Caco-2 (cell line): ENCODE data around the gene TSHZ2. TPM values are rescaled to one million over a fixed set of nuclear protein-coding genes. Genes with fewer than 3 reads are reported as not detected.

Experiments used
- BruUV-seq: library from RNA; stranded (reverse); fragments of 400-500 nt; replicated peaks from 2 replicates; lab custom pipeline; 2021; lab: Mats Ljungman, UMichigan
- CTCF ChIA-PET: fragments of 300-600 bp; sonication (Branson Sonifier 250); formaldehyde crosslinking; loops from one replicate; lab custom pipeline; 2022; ENCODE audit warnings: antibody characterized with exemption; lab: Charles Lee
- POLR2A ChIA-PET: fragments of 300-600 bp; sonication (Branson Sonifier 250); formaldehyde crosslinking; loops from one replicate; lab custom pipeline; 2022; ENCODE audit warnings: antibody characterized with exemption; lab: Charles Lee
- DNase-seq, 2 experiments: peaks; one replicate each; pipeline versions ENCODE4 v3.0.0 to v3.0.0-alpha.2; 2020 to 2022
- H3K27me3 ChIP-seq: replicated peaks from 2 replicates; pipeline ENCODE4 v1.6.0; 2011; ENCODE audit warnings: low read length; ENCODE audit not compliant: control insufficient read depth, insufficient read depth
- H3K36me3 ChIP-seq: 2 replicates; pipeline ENCODE4 v1.5.1; 2011; ENCODE audit warnings: low read length; ENCODE audit not compliant: control insufficient read depth, insufficient read depth
- H3K4me1 ChIP-seq: fragments of 250-450 bp; sonication (Bioruptor Pico); 2 replicates; pipeline ENCODE4 v1.5.1; 2020; ENCODE audit warnings: mild to moderate bottlenecking
- H3K4me3 ChIP-seq: 2 replicates; pipeline ENCODE4 v1.5.1; 2011; ENCODE audit warnings: low read depth, mild to moderate bottlenecking, control low read depth, low read length
- H3K9me3 ChIP-seq: fragments of 250-450 bp; sonication (Bioruptor Pico); 2 replicates; pipeline ENCODE4 v1.5.1; 2020; ENCODE audit warnings: mild to moderate bottlenecking, moderate library complexity
- H3K27ac Mint-ChIP-seq: one replicate; pipeline ENCODE4 v1.8.0; 2022; ENCODE audit warnings: mixed read lengths; ENCODE audit not compliant: unreplicated experiment
- H3K27me3 Mint-ChIP-seq: one replicate; pipeline ENCODE4 v1.8.0; 2022; ENCODE audit warnings: mixed read lengths; ENCODE audit not compliant: insufficient read depth, unreplicated experiment
- H3K36me3 Mint-ChIP-seq: one replicate; pipeline ENCODE4 v1.8.0; 2022; ENCODE audit warnings: mild to moderate bottlenecking, mixed read lengths; ENCODE audit not compliant: insufficient read depth, unreplicated experiment
- H3K4me1 Mint-ChIP-seq: one replicate; pipeline ENCODE4 v1.8.0; 2022; ENCODE audit warnings: low read depth, mixed read lengths; ENCODE audit not compliant: unreplicated experiment
- H3K4me3 Mint-ChIP-seq: one replicate; pipeline ENCODE4 v1.8.0; 2022; ENCODE audit warnings: mild to moderate bottlenecking, moderate library complexity, mixed read lengths; ENCODE audit not compliant: unreplicated experiment
- H3K9me3 Mint-ChIP-seq: one replicate; pipeline ENCODE4 v1.8.0; 2022; ENCODE audit warnings: mixed read lengths; ENCODE audit not compliant: unreplicated experiment
- intact Hi-C: fragments of 100-400 bp; cut with micrococcal nuclease; formaldehyde crosslinking; loops from one replicate; pipeline ENCODE4 v1.10.0; 2022; ENCODE audit not compliant: unreplicated experiment
- total RNA-seq: library from RNA; stranded (reverse); gene quantifications from 2 replicates; pipeline ENCODE4 v1.2.3, GENCODE V29; 2022
- TF ChIP-seq, protein P1 (sequence below), 2 experiments: fragments of 200-600 bp in 1 of 2; IDR thresholded peaks; 1 replicate in 1 of 2; 2 replicates in 1 of 2; pipeline versions ENCODE4 v1.5.1 to v1.8.0; 2011 to 2022; ENCODE audit warnings: antibody characterized with exemption in 1 of 2, control low read depth in 1 of 2, inconsistent platforms in 1 of 2, low read depth in 1 of 2, low read length in 1 of 2, mild to moderate bottlenecking in 1 of 2, moderate library complexity in 1 of 2; ENCODE audit not compliant: insufficient read depth in 1 of 2, severe bottlenecking in 1 of 2, unreplicated experiment in 1 of 2

The TSHZ2 gene
- total RNA-seq, 1 experiment from 2014 or later = 0.07 TPM

DNA sequence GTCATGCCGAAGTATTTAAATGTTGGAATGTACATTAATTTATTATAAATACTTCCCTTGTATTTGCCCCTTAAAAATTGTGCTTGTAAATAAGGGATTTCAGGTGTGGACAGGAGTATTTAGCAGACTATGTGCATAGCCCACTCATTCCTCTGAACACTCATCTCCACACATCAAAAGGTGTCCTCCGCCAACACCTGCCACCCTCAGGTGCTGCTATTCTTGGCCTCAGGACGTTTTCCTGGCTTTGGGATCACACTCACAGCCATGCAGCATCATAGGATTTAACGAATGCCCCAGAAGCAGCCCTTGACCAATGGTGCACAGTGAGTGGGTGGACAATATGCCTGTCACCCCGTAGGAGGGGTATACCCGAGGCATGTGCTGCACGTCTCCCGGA lies 390.6 kb downstream of the TSHZ2 start:
- no peaks in the 10 kb centered on the region for H3K4me1 Mint-ChIP-seq
- BruUV-seq = no TSS peak
- no peaks in the 10 kb centered on the region for H3K27me3 ChIP-seq

DNA sequence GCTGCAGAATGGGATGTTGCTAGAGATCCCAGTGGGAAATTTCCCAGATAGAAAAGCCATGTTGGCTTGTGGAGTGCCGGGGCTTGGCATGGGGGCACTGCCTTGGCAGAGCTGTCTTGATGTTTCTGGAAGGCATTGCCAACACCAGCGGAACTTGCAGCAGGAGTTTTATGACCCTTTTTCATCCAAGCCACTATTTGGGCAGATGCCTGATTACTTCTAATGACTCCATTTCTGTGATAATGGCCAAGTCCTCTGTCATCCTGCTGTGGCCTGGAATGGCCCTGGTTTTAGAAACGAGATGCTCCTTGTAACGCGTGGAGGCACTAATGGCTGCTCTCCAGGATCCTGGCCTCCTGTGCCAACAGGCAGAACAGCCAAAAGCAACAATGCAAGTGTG lies 392.5 kb downstream of the TSHZ2 start:
- Histone ChIP-seq H3K9me3 (no peaks in the 10 kb centered on the region), H3K4me3 (no peak overlapping the region), H3K4me1 (no peaks in the 10 kb centered on the region), H3K36me3 (no peaks in the 10 kb centered on the region), H3K27me3 (no peaks in the 10 kb centered on the region)
- H3K9me3 Mint-ChIP-seq = no peaks in the 10 kb centered on the region
- H3K4me1 Mint-ChIP-seq = no peaks in the 10 kb centered on the region
- CTCF ChIA-PET = no interaction called here
- intact Hi-C loops = no loop called here
- no peak for DNase-seq
- H3K27ac Mint-ChIP-seq = no peak overlapping the region
- no peak overlapping the region for H3K4me3 Mint-ChIP-seq
- H3K36me3 Mint-ChIP-seq = no peaks in the 10 kb centered on the region
- TF ChIP-seq, protein P1, sequence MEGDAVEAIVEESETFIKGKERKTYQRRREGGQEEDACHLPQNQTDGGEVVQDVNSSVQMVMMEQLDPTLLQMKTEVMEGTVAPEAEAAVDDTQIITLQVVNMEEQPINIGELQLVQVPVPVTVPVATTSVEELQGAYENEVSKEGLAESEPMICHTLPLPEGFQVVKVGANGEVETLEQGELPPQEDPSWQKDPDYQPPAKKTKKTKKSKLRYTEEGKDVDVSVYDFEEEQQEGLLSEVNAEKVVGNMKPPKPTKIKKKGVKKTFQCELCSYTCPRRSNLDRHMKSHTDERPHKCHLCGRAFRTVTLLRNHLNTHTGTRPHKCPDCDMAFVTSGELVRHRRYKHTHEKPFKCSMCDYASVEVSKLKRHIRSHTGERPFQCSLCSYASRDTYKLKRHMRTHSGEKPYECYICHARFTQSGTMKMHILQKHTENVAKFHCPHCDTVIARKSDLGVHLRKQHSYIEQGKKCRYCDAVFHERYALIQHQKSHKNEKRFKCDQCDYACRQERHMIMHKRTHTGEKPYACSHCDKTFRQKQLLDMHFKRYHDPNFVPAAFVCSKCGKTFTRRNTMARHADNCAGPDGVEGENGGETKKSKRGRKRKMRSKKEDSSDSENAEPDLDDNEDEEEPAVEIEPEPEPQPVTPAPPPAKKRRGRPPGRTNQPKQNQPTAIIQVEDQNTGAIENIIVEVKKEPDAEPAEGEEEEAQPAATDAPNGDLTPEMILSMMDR (IDR thresholded peaks at IDR 0.05; ENCODE audit: insufficient read depth in 1 of 2, low read depth in 1 of 2, low read length in 1 of 2, severe bottlenecking in 1 of 2, unreplicated experiment in 1 of 2) = no peak
- POLR2A ChIA-PET = no interaction called here
- peaks cover 14% of the 10 kb centered on the region for H3K27me3 Mint-ChIP-seq
- no TSS peak for BruUV-seq

More for the DNA sequence above, 390.6 kb downstream of the TSHZ2 start:
- Histone ChIP-seq H3K36me3 (no peaks in the 10 kb centered on the region), H3K9me3 (no peaks in the 10 kb centered on the region), H3K4me1 (no peaks in the 10 kb centered on the region), H3K4me3 (no peak overlapping the region)
- Mint-ChIP-seq H3K4me3 (no peak overlapping the region), H3K9me3 (no peaks in the 10 kb centered on the region), H3K36me3 (no peaks in the 10 kb centered on the region), H3K27me3 (peaks cover 14% of the 10 kb centered on the region), H3K27ac (no peak overlapping the region)
- CTCF ChIA-PET = no interaction called here
- POLR2A ChIA-PET = no interaction called here
- DNase-seq = no peak
- intact Hi-C loops = no loop called here
- TF ChIP-seq, protein P1 (IDR thresholded peaks at IDR 0.05; ENCODE audit: insufficient read depth in 1 of 2, low read depth in 1 of 2, low read length in 1 of 2, severe bottlenecking in 1 of 2, unreplicated experiment in 1 of 2) = no peak

DNA sequence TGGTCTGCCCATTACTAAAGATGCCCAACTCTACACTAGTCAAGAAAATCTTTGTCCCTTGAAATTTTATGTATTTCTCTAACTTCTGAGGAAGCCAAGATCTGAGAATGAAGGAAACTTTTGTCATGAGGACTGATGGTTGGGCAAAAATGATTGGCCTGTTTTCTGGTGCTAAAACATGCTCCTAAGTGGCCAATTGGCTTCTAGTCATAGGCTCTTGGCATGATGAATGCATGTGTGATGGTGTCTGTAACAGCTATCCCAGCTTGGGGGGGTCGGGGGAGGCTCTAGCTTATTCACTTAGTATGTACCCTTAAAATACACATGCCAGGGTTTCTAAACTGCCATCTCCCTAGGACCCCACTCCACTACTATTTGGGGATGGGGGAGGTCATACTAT lies 392.9 kb downstream of the TSHZ2 start:
- BruUV-seq = no TSS peak
- H3K27me3 Mint-ChIP-seq = peaks cover 14% of the 10 kb centered on the region
- no peaks in the 10 kb centered on the region for H3K9me3 Mint-ChIP-seq
- CTCF ChIA-PET = no interaction called here
- no peaks in the 10 kb centered on the region for H3K4me1 Mint-ChIP-seq
- no peak overlapping the region for H3K4me3 Mint-ChIP-seq
- intact Hi-C loops = no loop called here
- Histone ChIP-seq H3K36me3 (no peaks in the 10 kb centered on the region), H3K4me1 (no peaks in the 10 kb centered on the region), H3K4me3 (no peak overlapping the region), H3K27me3 (no peaks in the 10 kb centered on the region), H3K9me3 (no peaks in the 10 kb centered on the region)
- TF ChIP-seq, protein P1 (IDR thresholded peaks at IDR 0.05; ENCODE audit: insufficient read depth in 1 of 2, low read depth in 1 of 2, low read length in 1 of 2, severe bottlenecking in 1 of 2, unreplicated experiment in 1 of 2) = no peak
- no peaks in the 10 kb centered on the region for H3K36me3 Mint-ChIP-seq
- DNase-seq = no peak
- H3K27ac Mint-ChIP-seq = no peak overlapping the region
- POLR2A ChIA-PET = no interaction called here
